GM18520 (cell line): ENCODE measurements around the gene ABCA3.
A peak's percentile ranks its signal among the peaks of the same experiment; 100 is the strongest.

Experiments
- ATAC-seq: cut with Tn5 transposase; IDR thresholded peaks from one replicate; pipeline ENCODE4 v1.9.1; 2021; ENCODE audit not compliant: unreplicated experiment

ABCA3 gene

DNA sequence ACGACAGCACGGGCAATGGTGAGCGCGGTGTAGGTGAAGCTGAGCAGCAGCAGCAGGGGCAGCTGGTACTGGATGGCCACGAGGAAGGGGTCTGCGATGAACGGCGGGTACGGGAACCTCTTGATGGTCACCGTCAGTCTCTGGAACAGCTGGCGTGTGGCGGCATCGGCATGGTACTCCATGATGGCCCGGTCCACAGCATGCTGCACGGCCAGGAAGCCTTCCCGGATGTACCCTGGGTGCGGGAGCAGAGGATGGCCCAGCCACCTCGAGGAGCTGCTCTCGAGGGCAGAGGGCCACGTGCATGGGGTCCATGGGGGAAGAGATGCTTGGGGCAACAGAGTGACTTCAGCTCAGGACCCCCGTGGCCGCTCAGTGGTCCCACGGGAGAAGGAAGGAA, 20.9 kb downstream of the ABCA3 start:
- ATAC-seq: no peak

DNA sequence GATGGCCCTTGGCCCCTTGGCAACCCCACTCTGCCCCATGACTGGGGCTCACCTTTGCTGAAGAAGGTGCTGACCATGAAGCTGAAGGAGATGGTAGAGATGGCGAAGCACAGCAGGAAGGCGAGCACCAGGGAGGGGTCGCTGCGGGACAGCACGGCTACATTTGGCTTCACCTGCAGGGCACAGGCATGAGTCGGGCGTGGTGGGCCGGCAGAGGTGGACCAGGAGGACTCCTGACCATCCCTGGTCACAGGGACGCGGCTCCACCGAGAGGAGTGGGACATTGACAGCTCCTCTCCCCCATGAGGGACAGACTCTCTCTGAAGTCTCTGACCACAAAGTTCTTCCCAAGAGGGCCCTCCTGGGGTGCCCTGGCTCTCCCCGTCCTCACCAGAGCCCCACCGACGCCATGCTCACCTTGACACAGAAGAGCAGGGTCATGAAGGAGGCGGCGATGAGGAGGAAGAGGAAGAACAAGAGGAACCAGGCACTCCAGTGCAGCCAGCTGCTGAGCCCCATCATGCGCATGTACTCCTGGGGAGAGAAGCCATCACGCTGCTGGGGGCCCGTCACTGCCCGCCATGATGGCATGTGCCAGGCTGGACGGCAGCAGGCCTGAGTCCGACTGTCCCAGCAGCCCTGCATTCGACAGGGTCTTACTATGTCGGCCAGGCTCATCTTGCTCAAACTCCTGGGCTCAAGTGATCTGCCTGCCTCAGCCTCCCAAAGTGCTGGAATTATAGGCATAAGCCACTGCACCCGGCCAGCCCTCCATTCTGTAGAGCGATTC, 23.1 kb downstream of the ABCA3 start:
- ATAC-seq: no peak

DNA sequence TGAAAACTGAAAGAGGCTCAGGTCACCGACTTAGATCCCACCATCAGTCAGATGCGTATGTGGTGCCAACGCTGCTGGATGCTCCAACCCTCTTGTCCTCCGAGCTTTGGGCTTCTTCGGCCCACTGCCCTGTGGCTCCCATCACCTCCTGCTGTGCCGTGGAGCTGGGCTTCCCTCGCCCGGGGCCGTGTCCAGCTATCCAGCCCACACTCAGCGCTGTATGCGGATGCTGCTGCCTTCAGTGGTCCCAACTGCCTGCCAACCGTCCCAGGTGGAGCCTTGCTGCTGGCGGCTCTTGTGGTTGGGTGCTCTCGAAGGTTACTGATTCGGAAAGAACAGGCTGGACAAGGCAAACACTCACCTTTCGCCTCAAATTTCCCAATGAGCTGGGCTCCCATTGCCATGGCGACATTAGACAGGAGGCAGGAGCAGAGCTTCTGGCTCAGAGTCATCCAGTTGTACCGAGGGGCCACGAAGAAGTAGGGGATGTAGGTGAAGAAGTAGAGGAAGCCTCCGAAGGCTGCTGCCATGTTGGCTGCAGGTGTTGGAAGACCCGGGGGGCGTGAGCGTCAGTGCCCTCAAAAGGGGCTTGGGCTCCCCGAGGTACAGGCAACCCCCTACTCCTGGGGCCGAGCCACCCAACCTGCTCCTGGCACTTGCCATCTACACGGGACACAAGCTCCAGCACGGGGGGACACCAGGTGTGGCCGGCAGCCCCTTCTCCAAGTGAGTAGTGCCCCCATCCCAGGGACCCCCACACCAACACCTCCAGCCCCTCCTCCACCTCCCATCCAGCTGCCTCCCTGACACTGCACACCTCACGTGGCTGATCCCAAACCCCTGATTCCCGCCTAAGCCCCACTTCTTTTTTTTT, 32.2 kb downstream of the ABCA3 start:
- ATAC-seq: no peak

DNA sequence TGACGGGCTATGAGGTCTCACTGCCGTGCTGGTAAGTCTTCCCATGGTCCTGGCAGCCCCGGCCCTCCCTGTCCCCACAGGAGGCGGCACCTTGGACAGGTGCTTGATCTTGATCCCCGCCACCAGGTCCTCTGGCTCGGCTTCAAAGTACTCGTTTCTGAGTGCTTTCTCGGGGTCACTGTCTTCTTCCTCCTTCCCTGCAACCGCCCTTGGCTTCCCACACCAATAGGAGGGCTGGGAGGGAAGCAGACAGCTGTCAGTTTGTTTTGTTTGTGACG, 40.7 kb downstream of the ABCA3 start:
- no peak for ATAC-seq

DNA sequence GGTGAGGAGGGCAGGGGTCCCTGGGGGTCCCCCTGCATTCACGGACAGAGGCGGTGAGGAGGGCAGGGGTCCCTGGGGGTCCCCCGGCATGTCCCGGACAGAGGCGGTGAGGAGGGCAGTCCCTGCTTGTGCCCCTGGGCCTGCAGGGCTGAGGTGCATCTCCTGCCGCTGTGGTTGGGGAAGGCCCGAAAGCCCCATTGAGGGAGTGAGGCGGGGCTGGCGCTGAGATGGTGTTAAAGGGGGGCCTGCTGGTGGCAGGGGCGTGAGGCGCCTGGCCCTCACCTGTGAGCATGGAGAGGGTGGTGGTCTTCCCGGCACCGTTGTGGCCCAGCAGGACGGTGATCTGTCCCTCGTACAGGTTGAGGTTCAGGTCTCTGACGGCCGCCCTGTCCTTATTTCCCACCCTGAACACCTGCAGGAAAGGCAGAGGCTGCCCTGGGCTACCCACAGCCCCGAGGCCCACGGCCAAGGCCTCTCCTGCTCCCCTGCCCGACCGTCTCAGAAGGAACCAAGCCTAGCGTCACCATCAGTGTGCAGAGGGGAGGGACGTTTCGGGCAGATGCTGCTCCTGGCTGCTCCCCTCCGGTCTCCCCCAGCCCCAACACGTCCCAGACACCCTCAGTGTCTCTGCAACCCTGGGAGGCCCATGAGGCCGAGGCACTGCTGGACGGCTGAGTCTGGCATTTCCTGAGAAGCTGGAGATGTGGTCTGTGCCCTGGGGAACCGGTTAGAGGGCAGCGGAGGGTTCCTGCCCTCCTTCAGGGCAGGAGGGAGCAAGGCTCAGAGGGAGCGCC, 41.2 kb downstream of the ABCA3 start:
- ATAC-seq: no peak

DNA sequence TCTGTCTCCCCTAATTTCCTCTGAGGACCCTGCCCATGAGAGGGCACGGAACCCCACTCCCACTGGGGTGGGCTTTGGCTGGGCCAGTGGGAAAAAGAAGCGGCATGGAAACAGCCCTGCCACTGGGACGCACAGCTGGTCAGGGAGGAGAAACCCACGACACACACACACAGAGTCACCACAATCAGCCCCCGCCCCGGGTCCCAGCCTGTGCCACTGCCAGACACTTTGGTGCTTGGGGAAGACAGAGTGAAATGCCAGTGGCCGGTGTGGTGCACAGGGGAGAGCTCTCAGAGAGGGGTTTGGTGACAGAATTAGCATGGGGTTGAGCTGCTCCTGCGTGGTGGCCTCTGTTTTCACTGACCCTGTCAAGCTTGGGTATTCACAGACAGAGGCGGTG, 41.9 kb downstream of the ABCA3 start:
- ATAC-seq: no peak

DNA sequence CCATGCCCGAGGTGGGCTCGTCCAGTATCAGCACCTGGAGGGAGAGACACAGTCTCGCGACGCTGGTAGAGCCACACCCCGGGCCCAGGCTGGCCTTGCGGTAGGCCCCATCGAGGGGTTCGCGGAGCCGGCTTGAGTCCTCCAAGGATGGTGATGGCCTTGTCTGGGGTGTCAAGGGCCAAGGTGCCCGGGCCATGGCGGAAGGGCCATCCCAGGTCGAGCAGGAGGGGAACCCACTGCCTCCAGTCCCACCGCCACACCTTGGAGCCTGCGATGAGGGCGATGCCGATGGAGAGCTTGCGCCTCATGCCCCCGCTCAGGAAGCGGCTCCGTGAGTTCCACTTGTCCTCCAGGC, 43.0 kb downstream of the ABCA3 start:
- no peak for ATAC-seq

DNA sequence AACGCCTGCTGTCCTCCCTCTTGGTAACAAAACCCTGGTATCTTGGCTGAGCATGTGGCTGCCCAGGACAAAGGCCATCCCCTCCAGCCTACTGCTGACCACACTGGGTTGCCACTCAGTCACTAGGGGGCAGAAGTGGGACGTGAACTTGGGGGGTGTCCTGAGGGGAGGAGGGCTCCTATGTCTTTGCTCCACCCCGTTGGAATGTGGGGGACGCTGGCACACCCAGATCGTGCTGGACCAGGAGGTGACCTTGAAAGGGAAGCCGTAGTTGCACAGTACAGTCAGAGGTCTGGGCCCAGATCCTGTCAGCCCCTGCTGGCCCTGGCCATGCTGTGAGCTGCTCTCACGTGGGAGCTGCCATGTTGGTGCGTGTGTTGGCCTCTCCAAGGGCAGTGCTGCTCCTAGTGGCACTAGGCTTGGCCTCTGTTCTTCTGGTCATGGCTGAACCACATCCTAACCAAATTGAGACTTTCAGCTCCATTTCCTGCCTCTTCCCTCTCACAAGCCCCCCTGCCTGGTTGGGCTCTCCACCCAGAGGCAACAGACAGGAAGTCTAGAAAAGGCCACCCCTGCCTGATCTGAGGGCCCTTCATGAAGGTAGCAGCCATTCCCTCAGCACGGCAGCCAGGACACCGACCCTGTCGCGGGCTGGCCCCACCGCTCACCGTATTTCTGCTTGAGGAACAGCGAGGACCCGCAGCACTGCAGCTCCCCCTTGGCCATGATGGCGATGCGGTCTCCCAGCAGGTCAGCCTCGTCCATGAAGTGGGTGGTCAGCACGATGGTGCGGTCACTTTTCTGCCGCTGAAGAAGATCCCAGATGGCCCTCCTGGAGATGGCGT, 43.6 kb downstream of the ABCA3 start:
- no peak for ATAC-seq

DNA sequence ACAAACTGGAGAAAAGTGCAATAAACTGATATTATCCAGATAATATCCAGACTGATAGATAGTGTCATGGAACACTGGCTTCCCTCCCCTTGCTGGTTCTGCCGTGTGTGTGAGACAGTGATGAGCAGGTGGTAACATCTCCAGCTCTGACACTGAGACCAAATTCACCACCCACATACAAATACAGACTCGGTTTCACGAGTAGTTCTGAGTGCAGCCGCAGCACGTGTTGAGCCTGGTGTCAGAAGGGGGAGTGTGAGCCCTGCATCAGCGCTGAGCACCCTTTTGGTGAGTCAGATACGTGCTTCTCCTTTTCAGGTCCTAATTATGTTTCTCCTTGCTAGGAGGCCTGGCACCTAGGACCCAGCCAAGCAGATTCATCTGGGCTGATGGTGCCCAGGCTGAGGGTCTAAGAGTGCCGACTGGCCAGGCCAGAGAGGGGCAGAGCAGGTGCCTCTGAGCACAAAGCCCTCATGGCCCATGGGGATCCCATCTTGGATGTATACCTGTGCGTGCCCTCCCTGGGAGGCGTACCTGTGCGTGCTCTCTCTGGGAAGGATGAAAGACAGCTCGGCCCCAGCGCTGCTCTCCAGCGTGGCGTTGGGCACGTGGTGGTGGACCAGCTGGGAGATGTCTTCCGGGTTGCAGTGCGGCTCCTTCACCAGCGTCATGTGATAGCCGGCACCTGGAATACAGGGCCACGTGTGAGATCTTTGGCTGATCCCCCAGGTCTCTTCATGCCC, 45.3 kb downstream of the ABCA3 start:
- ATAC-seq: peak; percentile 81

DNA sequence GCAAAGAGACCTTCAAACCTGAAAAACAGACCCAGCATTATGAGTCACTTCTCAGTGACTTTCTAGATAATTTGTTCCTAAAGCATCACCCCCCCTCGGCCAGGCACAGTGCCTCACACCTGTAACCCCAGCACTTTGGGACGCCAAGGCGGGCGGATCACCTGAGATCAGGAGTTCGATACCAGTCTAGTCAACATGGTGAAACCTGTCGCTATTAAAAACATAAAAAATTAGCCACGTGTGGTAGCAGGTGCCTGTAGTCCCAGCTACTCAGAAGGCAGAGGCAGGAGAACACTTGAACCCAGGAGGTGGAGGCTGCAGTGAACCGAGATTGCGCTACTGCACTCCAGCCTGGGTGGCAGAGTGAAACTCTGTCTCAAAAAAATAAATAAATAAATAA, 48.3 kb downstream of the ABCA3 start:
- ATAC-seq: no peak

DNA sequence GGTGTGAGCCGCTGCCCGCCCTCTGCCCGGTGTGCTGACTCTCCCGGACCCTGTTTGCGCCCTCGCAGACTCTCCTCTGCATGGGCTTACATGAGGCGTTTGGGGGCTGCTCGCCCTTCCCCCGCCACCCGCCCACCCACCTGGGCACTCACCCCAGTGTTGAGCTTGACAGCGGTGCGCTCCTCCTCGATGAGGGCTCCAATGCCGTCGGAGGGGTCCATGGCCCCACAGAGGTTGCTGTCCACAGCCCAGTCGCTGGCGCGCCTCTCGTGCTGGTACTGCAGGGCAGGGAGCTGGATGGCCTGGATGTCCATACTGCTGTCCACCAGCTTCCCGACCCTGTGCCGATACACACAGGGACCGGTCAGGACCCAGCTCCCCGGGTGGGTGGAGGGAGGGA, 51.2 kb downstream of the ABCA3 start:
- no peak for ATAC-seq

DNA sequence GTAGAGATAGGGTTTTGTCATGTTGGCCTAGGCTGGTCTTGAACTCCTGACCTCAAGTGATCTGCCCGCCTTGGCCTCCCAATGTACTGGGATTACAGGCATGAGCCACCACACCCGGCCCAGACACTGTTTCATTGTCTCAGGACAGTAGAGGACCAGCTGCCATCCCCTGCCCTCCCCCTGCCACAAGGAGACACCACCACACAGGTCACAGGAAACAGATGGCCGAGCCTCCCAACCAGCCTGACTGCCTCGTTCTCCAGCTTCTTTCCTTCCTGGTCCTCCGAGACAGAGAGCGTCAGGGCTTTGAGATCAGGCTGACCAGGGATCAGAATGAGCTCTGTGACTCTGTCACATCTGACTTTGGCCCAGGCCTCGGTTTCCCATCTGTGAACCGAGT, 51.8 kb downstream of the ABCA3 start:
- no peak for ATAC-seq

DNA sequence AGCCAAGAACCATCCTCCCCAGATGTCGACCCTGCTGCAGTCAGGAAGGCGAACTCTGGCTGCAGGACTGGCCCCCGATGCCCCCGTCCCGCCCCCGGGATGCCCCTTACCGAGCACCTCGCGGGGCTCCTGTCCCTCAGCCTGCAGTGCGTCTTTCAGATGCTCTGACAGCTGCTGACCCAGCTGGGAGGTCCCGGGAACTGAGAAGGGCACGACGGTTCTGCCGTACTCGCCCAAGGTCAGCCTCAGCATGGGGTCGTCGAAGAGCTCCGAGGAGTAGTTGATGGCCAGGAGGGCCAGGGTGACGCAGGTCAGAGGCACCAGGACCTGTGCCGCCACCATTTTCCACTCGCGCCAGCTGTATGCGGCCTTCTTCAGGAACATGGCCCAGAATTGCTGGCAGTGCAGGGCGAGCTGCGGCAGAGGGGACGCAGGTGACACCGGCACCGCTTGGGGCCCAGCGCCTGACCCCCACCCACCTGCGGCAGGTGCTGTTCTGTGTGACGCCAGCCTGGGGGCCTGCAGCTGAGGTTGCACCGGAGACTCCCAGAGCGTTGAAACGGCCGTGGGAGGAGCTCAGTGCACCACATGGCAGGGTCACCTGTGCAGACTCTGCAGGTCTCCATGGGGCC, 52.5 kb downstream of the ABCA3 start:
- ATAC-seq: no peak

DNA sequence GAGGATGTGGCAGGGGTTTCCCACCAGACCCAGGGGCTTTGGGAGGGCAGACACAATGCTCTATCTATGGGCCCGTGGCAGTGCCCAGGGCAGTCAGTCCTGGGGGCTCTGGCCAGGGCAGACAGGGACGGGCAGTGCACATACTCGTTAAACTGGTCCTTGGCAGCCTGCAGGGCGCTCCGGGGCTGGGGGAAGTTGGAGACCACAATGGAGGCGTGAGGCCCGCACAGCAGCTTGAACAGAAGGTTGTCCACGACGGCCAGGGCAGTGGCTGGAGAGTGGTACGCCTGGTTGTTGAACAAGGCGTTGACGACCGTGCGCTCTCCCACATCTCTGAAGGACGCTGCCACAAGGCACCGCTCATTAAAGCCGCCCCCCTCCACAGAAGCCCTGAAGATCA, 54.0 kb downstream of the ABCA3 start:
- ATAC-seq: no peak

DNA sequence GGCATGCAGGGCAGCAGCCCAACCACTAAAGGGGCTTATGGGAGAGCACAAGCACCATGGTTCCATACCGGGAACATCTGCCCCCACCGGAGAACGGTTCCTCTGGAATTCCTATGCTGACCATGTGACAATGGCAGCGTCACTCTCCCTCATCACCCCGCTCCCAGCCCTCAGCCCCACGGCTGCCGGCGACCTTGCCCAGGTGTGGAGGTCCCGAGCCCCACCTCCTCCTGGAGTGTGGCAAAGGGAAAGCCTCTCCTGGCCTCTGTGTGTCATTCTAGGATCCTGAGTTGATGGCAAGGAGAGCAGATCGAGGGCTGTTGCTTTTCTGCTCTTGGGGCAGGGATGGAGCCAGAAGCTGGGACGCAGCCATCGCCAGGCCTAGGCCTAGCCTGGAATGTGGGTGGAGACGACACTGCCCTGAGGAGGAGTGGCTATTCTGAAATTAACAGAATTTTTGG, 54.8 kb downstream of the ABCA3 start:
- no peak for ATAC-seq

DNA sequence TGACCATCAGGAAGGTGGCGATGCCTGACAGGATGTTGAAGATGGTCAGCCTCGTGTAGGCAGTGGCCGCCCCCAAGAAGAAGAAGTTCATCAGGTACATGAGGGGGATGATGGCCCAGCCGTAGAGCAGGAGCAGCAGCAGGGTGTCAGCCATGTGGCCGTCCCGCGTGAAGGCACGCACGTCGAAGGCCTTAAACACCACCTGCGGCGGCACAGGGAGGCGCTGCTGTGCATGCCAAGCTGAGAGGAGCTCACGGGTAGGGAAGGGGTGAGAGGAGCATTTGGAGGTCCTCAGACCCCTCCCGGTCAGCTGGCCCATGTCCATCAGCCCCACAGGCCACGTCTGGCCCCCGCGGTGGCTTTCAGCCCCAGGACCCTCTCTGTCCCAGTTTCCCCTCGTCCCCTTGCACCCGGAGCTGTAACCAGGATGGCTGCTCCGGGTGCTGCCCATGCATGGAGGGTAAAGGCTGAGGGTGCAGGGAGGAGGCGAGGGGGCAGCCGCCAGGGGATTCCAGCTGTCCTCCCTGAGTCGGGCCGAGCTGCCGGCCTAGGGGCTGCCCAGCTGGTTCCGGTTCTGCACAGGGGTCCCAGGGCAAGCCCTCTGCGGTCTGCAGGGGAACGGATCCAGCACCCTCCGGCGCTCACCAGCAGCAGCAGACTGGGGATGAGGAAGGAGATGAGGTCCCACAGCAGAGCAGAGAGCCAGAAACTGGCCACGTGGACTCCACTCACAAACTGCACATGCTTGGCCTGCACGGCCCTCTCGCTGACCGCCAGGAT, 55.5 kb downstream of the ABCA3 start:
- no peak for ATAC-seq

DNA sequence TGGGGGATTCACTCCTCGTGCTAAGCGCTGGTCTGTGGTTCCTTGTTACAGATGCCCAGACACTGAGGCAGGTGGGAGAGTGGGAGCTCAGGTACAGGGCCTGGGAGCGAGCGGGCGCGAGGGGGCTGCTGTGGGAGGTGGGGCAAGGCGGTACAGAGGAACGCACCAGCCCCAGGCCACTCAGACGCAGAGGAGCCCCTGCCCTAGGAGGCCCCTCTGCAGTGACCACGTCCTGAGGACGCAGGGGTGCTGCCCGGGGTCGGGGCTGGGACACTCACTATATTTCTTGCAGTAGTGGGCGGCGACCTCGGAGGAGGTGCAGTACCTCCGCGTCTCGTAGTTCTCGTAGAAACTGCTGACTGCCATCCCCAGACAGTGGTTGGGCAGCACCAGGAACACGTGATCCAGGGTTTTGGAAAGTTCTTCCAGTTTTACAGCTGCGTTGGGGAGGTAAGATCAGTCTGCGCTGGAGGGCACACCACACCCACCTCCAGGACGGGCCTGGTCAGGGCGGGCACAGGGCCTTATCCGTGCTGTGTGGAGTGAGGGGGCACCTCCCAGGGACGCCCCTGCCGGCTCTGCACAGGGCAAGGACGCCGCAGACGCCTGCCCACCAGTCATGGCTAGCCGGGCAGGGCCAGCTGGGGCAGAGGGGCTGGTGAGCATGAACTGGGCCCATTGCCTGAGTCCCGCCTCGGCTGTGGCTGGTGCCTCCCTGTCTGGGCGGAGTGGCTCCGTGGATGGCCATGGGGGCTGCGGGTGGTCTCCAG, 56.3 kb downstream of the ABCA3 start:
- no peak for ATAC-seq

DNA sequence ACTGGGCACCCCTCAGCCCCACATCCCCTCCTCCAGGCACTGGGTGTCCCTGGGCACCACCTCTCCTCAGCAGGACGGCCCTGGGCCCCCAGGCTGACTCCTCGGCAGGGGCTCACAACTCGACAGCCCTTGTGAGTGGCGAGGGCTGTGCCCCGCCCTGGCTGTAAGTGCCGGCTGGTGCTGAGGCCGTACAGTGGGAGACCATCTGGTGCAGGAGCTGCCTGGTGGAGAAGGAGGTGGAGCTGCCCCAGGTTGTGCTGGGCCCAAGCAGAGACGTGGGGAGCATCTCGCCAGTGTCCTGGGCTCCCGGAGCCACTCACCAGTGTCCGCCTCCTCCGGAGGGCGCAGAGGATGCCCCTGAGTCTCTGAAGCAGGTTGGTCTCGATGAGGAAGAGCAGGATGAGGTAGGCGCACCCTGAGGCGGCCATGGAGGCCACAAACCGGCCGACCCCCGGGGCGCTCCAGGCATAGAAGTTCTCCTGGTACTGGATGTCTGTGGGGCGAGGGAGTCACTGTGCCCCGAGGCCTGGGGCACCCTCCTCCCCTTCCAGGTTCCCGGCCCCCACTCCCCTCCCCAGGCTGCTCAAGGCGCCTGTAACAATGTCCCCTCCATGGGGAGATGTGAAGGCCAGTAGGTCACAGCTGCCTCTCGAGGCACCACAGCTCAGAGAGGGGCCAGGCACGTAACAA, 57.5 kb downstream of the ABCA3 start:
- ATAC-seq: no peak
